ENCODE data around the gene DAB1.

The DAB1 gene

DNA sequence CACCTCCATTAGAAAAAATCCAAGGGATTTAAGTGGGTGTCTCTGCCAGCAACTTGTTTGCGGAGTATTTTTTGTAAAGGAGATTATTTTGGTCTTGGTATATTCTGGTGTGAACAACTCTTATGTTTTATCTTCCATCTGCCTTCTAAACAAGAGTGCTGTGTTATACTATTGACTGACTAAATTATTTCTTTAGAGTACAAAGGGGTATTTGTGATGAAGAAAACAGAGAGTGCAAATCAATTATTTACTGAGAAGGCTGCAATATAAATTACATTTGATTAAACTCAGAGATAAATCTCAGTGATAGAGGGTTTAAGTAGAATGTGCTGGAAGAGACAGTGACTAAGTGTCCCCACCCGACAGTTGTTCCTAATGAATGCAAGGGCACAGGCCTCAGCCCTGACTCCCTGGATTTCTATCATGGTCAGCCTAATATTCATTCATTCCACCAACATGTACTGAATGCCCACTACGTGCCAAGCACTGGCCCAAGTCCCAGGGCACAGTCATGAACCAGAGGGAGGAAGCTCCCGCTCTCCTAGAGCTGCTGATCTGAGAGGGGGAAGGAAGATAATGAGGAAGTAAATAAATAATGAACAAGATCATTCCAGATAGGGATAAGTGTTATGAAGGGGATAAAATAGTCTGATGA, 261.1 kb downstream of the DAB1 start:
- no peak for DNase-seq
- Mint-ChIP-seq H3K9me3 (no peaks in the 10 kb centered on the region), H3K4me3 (no peak overlapping the region), H3K27me3 (no peaks in the 10 kb centered on the region), H3K27ac (no peak overlapping the region), H3K4me1 (no peaks in the 10 kb centered on the region), H3K36me3 (ENCODE audit: low read depth) (no peaks in the 10 kb centered on the region)
- ATAC-seq: no peak

- peaks cover 3% of the 10 kb centered on the region for H3K27me3 Mint-ChIP-seq
- ATAC-seq (no peak), DNase-seq (no peak)
- no peaks in the 10 kb centered on the region for H3K36me3 Mint-ChIP-seq (ENCODE audit: low read depth)
- H3K4me3 Mint-ChIP-seq: no peak overlapping the region
- no peaks in the 10 kb centered on the region for H3K4me1 Mint-ChIP-seq
- no peak overlapping the region for H3K27ac Mint-ChIP-seq
- H3K9me3 Mint-ChIP-seq: peaks cover 6% of the 10 kb centered on the region
These were observed 263.3 kb downstream of the DAB1 start for GRCh38 chr1:57160594-57160993.

DNA sequence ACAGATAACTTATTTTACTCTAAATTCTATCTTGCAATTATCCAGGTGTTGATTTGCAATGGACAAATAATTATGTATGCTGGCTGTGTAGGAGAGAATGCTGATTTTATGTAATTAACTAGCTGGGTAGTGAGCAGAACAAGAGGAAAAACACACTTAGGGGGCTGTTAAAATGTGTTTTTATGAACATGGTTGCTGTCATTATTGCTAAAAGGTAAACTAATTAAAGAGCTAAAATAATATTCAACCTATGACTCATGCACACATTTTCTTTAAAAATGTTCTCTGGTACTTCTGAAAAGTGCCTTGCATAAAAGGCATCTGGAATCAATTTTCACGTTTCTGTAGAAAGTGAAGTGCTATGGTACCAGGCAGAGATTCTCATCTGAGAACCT, 265.3 kb downstream of the DAB1 start:
- Mint-ChIP-seq H3K9me3 (peaks cover 17% of the 10 kb centered on the region), H3K36me3 (ENCODE audit: low read depth) (no peaks in the 10 kb centered on the region), H3K27me3 (peaks cover 5% of the 10 kb centered on the region), H3K4me3 (no peak overlapping the region), H3K27ac (no peak overlapping the region), H3K4me1 (no peaks in the 10 kb centered on the region)
- DNase-seq: no peak
- no peak for ATAC-seq

GRCh38 chr1:57157818-57158603, 265.8 kb downstream of the DAB1 start:
- peaks cover 5% of the 10 kb centered on the region for H3K27me3 Mint-ChIP-seq
- H3K4me3 Mint-ChIP-seq: no peak overlapping the region
- H3K9me3 Mint-ChIP-seq: peaks cover 17% of the 10 kb centered on the region
- H3K27ac Mint-ChIP-seq: no peak overlapping the region
- H3K36me3 Mint-ChIP-seq (ENCODE audit: low read depth): no peaks in the 10 kb centered on the region
- DNase-seq (no peak), ATAC-seq (no peak)
- H3K4me1 Mint-ChIP-seq: no peaks in the 10 kb centered on the region

DNA sequence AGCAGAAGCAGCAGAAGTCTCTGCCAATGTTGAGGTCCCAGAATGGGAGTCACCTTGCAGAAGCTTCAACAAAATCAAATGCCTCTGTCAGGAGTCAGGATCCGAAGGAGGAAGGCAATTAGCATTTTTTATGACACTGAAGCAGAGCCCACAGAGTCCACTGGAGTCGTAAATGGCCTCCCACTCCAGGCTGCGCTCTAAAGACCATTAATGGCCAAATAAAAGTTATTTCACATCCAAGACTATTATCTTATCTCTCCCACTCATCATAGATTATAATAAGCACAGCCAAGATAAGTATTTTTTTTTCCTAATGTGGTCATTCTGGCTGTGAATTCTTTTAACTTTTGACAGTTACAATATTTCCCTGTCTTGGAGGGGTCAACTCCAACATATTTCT, 267.0 kb downstream of the DAB1 start:
- H3K4me3 Mint-ChIP-seq: no peak overlapping the region
- ATAC-seq (no peak), DNase-seq (no peak)
- no peaks in the 10 kb centered on the region for H3K36me3 Mint-ChIP-seq (ENCODE audit: low read depth)
- H3K4me1 Mint-ChIP-seq: no peaks in the 10 kb centered on the region
- H3K9me3 Mint-ChIP-seq: peaks cover 17% of the 10 kb centered on the region
- H3K27me3 Mint-ChIP-seq: peaks cover 5% of the 10 kb centered on the region
- H3K27ac Mint-ChIP-seq: no peak overlapping the region

DNA sequence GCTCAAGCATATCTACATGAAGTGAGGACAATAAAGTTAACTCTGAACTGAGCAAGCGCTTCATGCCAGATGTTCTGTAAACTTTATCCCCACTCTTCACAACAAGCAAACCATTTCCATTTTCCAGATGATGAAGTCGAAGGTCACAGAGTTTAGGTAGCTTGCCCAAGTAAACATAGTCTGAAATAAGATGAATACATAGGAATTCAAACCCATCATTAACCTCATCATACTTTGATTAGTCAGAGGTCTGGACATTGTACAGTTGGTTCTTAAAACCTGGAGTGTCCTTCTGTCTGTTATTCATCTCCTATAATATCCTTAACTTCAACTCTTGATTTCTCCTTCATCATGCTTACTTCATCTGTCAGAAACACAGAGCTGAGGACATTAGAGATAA, 277.8 kb downstream of the DAB1 start:
- H3K27me3 Mint-ChIP-seq: peaks cover 4% of the 10 kb centered on the region
- ATAC-seq: no peak
- no peaks in the 10 kb centered on the region for H3K36me3 Mint-ChIP-seq (ENCODE audit: low read depth)
- H3K4me1 Mint-ChIP-seq: no peaks in the 10 kb centered on the region
- H3K4me3 Mint-ChIP-seq: no peak overlapping the region
- no peak overlapping the region for H3K27ac Mint-ChIP-seq
- DNase-seq: no peak
- no peaks in the 10 kb centered on the region for H3K9me3 Mint-ChIP-seq

- H3K4me3 Mint-ChIP-seq: no peak overlapping the region
- H3K36me3 Mint-ChIP-seq (ENCODE audit: low read depth): no peaks in the 10 kb centered on the region
- H3K27ac Mint-ChIP-seq: no peak overlapping the region
- DNase-seq (no peak), ATAC-seq (no peak)
- H3K4me1 Mint-ChIP-seq: no peaks in the 10 kb centered on the region
- H3K9me3 Mint-ChIP-seq: no peaks in the 10 kb centered on the region
- peaks cover 4% of the 10 kb centered on the region for H3K27me3 Mint-ChIP-seq
These were observed 280.9 kb downstream of the DAB1 start for GRCh38 chr1:57142999-57143398.

GRCh38 chr1:57142169-57142568, 281.7 kb downstream of the DAB1 start:
- Mint-ChIP-seq H3K36me3 (ENCODE audit: low read depth) (no peaks in the 10 kb centered on the region), H3K27ac (no peak overlapping the region), H3K27me3 (peaks cover 4% of the 10 kb centered on the region), H3K9me3 (no peaks in the 10 kb centered on the region), H3K4me1 (no peaks in the 10 kb centered on the region), H3K4me3 (no peak overlapping the region)
- ATAC-seq: no peak
- DNase-seq: no peak

- ATAC-seq (no peak), DNase-seq (no peak)
- H3K4me3 Mint-ChIP-seq: no peak overlapping the region
- H3K9me3 Mint-ChIP-seq: no peaks in the 10 kb centered on the region
- no peak overlapping the region for H3K27ac Mint-ChIP-seq
- no peaks in the 10 kb centered on the region for H3K36me3 Mint-ChIP-seq (ENCODE audit: low read depth)
- H3K27me3 Mint-ChIP-seq: peaks cover 4% of the 10 kb centered on the region
- no peaks in the 10 kb centered on the region for H3K4me1 Mint-ChIP-seq
These were observed 285.3 kb downstream of the DAB1 start for GRCh38 chr1:57138432-57139078.

DNA sequence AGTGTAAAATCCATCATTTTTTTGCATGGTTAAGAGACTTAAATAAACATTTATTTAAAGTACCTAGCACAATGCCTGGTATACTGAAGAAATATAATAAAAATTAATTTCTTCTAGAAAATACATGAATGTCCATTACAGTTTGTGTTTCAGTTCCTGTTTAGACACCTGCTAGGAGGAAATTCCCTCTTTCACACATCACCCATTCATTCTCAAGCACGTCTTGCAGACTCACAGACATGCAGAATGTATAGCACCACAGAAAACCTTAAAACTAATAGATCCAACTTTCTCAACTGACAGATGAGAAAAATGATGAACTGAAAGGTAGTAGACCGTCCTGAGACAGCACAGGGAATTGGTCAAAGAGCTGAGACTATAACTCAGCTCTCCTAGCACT, 285.9 kb downstream of the DAB1 start:
- H3K27me3 Mint-ChIP-seq: peaks cover 3% of the 10 kb centered on the region
- no peak overlapping the region for H3K27ac Mint-ChIP-seq
- no peak for ATAC-seq

DNA sequence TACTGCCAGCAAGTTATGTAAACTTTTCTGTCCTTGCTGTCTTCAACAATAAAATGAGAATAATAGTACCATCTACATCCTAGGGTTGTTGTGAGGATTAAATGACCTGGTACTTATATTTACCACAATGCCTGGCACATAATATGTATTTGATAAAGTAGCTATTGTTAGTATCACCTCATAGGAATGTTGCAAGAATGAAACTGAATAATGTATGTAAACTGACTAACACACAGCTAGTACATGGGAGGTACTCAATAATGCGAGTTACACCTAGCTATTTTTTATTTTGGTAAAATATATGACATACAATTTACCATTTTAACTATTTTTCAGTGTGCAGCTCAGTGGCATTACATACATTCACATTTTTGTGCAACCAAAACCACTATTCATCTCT, 289.1 kb downstream of the DAB1 start:
- no peak overlapping the region for H3K4me3 Mint-ChIP-seq
- H3K36me3 Mint-ChIP-seq (ENCODE audit: low read depth): no peaks in the 10 kb centered on the region
- ATAC-seq (no peak), DNase-seq (no peak)
- H3K27ac Mint-ChIP-seq: no peak overlapping the region
- H3K27me3 Mint-ChIP-seq: no peaks in the 10 kb centered on the region
- no peaks in the 10 kb centered on the region for H3K4me1 Mint-ChIP-seq
- H3K9me3 Mint-ChIP-seq: no peaks in the 10 kb centered on the region

More for the DNA sequence above, 285.9 kb downstream of the DAB1 start:
- H3K4me1 Mint-ChIP-seq: no peaks in the 10 kb centered on the region
- no peak for DNase-seq
- no peaks in the 10 kb centered on the region for H3K9me3 Mint-ChIP-seq
- H3K36me3 Mint-ChIP-seq (ENCODE audit: low read depth): no peaks in the 10 kb centered on the region
- no peak overlapping the region for H3K4me3 Mint-ChIP-seq

DNA sequence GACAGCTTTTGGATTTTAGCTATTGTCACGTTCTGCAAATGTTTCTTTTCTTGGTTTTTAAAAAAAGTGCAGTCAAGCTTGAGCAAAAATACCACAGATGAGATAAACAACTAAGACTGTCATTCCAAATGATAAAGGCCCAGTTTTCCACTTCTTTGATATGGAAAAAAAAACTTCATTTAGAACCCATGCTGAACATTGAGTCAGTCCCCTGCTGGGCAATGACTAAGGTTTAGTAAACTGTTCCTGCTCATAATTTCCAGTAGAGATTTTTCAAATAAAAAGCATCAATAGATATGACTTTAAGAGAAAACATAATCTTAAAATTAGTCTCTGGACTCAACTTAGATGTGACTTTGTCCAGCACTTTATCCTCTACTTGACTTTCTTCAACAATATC, 290.2 kb downstream of the DAB1 start:
- no peak for DNase-seq
- H3K9me3 Mint-ChIP-seq: no peaks in the 10 kb centered on the region
- no peaks in the 10 kb centered on the region for H3K27me3 Mint-ChIP-seq
- no peaks in the 10 kb centered on the region for H3K36me3 Mint-ChIP-seq (ENCODE audit: low read depth)
- no peak overlapping the region for H3K27ac Mint-ChIP-seq
- no peak overlapping the region for H3K4me3 Mint-ChIP-seq
- no peak for ATAC-seq
- H3K4me1 Mint-ChIP-seq: no peaks in the 10 kb centered on the region

GRCh38 chr1:57132993-57133622, 290.8 kb downstream of the DAB1 start:
- Mint-ChIP-seq H3K9me3 (no peaks in the 10 kb centered on the region), H3K36me3 (ENCODE audit: low read depth) (no peaks in the 10 kb centered on the region), H3K4me3 (no peak overlapping the region), H3K4me1 (no peaks in the 10 kb centered on the region), H3K27me3 (no peaks in the 10 kb centered on the region), H3K27ac (no peak overlapping the region)
- no peak for ATAC-seq
- DNase-seq: no peak

- Mint-ChIP-seq H3K27me3 (no peaks in the 10 kb centered on the region), H3K36me3 (ENCODE audit: low read depth) (no peaks in the 10 kb centered on the region)
These were observed 292.0 kb downstream of the DAB1 start for GRCh38 chr1:57131701-57132394.

More at GRCh38 chr1:57131701-57132394, 292.0 kb downstream of the DAB1 start:
- Mint-ChIP-seq H3K27ac (no peak overlapping the region), H3K9me3 (no peaks in the 10 kb centered on the region), H3K4me3 (no peak overlapping the region), H3K4me1 (no peaks in the 10 kb centered on the region)
- ATAC-seq (no peak), DNase-seq (no peak)
